ENCODE measurements around the gene TRAF6.
"Not testable (repeated sequence)": the region's sequence is repeated elsewhere in the genome, so short reads cannot be mapped to it uniquely, and the experiment has no call there.

Gene TRAF6

DNA sequence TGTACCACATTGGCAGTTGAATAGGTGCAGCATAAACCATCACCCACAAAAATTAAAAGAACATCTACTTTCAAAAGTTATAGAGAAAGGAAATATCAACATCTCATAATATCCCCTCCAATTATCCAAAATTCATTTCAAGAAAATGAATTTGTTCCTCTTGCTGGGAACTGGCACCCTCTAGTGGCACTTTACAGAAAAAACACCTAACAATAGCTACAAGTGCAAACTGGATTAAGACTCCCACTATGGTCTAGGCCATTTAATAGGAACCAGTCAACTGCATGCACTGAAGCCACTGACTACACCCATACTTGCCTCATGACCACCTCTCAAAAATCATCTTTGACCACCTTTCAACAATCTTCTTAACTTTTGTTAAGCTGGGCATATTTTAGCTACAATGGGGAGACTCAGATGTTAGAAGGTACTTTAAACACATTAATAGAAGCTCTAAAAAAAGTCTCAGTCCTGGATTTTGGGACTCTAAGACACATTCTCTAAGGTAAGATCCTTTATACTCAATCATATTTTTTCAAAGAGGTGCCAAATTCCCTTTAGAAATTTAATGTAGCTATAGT lies 17.3 kb downstream of the TRAF6 start:
- DNase-seq, result peak in 1 of 2 experiments; percentile 37

DNA sequence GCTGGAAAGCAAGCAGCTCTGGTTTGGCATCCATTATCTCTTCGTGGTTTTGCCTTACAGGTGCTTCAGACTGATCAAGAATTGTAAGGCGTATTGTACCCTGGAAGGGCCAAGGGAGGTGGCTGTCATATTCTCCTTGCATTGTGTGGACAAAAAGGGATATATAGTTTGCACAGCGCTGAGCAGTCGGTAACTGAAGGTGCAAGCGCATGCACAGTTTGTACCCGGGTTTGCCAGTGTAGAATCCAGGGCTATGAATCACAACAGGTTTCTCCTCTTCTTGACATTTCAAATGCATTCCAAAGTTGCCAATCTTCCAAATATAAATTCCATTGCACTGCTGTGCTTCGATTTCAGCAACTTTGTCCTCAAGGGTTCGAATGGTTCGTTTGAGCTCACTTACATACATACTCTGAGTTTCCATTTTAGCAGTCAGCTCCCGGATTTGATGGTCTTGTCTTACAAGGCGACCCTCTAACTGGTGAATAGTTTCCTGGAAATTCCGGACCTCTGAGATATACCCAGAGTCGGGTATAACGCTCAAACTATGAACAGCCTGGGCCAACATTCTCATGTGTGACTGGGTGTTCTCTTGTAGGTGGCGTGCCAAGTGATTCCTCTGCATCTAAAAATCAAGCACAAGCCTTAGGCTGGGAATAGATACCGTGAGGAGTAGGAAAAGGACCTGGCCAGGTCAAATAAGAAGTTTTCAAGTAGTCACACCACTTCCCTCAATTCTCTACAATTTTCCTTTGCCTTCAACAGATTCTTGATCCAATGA lies 19.9 kb downstream of the TRAF6 start:
- DNase-seq, result no peak

DNA sequence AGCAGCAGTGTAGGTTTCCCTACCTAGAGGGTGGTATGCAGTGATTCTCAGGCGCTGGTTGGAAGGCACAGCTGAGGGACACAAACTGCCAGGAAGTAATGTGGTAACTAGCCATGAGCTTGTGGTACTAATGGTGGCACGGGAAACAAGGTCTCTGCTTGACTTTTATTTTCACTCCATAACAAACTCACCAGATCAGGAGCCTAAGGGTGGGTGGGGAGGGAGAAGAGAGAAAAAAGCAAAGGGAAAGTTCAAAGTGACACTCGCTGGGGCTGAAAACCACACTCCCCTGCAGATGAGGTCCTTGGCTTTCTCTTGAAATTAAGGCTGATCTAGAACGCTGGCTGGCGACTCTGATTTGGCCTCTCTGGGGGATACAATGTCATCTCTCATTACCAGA lies 22.0 kb downstream of the TRAF6 start:
- no peak for DNase-seq

DNA sequence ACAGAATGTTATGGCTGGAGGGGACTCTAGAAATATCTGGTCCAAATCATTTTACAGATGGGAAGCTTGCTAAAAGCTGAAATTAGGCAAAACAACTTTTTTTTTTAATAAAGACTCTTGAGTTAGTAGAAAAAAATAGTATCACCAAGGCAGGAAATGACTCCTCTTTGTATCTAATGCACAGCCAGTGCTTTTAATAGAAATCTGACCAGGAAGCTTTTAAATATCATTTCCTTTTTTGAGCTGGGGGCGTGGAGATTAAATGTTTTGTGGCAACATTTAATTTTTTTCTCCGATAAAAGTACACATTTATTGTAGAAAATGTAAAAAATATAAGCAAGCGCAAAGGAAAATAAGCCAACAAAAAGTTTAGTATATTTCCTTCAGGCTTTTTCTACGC lies 22.5 kb downstream of the TRAF6 start:
- DNase-seq, result no peak

DNA sequence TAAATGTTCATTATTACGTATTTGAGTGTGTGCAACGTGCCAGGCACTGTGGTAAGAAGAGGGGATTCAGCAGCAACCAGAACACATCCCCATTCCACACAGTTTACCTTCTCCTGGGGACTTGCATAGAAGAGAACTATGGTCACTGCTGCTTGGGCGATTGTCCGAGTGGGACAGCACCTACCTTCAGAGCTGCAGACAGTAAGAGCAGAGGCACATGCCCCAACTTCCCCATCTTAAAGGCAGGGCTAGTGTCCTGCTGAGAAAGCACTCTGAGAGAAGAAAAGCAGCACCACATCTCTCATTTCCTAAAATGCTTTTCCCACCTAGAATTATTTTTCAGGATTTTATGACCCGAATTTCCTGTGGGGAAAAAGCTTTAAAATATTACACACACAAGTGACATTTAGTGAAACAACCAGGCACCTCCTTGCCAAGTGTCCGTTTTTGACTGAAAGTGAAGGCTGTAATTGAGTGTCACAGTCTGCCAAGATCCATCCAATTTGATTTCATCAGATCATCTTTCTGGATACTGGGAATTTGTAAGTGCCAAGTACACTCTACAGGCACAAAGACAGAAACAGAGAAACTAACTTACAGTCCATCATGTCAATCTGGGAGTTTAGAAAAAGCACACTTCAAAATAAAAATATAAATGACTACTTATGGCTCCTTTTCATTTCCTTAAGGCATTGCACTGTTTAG lies 24.6 kb downstream of the TRAF6 start:
- no peak for DNase-seq

DNA sequence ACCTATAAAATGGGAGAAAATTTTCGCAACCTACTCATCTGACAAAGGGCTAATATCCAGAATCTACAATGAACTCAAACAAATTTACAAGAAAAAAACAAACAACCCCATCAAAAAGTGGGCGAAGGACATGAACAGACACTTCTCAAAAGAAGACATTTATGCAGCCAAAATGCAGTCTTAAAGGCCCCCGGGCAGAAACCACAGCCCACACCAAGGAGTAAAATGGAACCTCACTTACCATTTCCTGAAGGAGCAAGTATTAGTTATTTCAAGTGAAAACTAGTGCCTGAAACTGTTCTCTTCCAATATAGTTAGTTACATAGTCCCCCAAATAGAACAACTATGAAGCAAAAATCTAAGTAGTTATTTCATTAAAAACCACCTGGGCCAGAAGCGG lies 27.0 kb downstream of the TRAF6 start:
- DNase-seq, result not testable (repeated sequence)

DNA sequence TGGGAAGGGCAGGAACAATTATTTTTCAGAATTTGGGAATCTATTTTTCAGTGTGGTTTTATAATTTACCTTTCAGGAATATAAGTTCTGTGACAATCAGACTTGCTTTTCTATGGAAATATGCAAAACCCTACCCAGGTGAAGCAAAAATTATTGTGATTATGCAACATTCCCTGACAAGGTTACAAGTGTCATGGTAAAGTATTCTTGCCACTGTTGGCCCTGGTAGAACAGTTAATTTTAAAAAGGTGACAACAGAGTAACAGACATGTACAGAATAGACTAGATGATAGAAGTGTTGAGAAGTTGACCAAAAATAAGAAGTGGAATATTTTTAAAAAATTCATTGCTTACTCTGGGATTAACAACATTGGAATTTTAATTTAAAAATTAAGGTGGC lies 29.2 kb downstream of the TRAF6 start:
- DNase-seq, result no peak

DNA sequence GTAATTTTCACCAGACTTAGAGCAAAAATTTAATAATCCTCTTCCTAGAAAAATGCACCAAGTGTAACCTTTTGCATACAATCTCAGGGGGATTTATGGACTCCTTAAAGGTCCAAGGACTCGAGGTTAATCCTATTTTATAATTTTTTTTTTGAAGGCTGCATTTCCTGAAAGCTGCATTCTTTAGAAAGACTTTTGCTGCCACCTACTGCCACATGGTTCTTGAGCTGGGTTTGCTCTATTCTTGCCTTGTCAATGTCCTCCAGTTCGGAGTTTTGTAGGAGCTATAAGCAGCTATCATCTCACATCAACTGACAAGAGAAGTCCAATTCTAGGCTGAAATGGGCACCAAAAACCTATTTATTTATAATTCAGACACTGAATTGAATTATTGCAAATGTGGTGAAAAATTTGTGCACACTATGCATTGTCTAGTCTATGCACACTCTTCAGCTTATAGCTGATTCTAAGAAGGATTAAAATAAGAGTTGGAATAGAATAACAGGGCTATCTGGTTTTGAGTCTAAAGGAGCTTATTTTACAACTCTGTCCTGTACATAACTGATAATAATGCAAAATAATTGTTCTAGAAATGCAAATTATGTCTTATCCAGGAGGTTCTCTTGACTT lies 31.3 kb downstream of the TRAF6 start:
- peak in 1 of 2 experiments; percentile 8 for DNase-seq

DNA sequence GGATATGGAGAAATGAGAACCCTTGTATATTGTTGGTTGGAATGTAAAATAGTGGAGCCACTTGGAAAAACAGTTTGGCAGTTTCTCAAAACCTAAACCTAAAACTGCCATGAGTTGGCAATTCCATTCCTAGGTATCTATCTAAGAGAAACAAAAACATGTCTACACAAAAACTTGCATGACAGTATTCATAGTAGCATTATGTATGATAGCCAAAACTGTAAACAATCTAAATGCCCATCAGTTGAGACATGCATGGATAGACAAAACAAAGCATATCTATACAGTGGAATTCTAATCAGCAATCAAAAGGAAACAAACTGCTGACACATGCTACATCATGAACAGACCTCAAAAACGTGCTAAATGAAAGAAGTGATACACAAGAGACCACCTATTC lies 34.9 kb downstream of the TRAF6 start:
- DNase-seq, result no peak

DNA sequence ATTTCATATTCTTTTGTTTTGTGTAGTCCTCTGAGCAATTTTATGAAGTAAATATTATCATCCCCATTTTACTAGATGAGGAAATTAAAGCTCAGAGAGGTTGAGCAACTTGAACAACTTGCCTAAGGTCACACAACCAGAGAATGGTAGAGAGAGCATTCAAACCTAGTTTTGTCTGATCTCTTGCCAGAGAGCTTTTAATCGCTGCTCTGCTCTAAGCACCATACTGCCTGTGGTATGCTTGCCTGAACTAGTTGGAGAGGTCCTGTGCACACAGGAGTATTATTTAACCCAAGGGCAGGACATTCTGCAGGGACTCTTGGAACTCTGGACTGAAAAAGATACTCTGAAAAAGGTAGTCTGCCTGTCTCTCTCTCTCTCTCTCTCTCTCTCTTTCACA lies 38.5 kb downstream of the TRAF6 start:
- DNase-seq, result no peak

DNA sequence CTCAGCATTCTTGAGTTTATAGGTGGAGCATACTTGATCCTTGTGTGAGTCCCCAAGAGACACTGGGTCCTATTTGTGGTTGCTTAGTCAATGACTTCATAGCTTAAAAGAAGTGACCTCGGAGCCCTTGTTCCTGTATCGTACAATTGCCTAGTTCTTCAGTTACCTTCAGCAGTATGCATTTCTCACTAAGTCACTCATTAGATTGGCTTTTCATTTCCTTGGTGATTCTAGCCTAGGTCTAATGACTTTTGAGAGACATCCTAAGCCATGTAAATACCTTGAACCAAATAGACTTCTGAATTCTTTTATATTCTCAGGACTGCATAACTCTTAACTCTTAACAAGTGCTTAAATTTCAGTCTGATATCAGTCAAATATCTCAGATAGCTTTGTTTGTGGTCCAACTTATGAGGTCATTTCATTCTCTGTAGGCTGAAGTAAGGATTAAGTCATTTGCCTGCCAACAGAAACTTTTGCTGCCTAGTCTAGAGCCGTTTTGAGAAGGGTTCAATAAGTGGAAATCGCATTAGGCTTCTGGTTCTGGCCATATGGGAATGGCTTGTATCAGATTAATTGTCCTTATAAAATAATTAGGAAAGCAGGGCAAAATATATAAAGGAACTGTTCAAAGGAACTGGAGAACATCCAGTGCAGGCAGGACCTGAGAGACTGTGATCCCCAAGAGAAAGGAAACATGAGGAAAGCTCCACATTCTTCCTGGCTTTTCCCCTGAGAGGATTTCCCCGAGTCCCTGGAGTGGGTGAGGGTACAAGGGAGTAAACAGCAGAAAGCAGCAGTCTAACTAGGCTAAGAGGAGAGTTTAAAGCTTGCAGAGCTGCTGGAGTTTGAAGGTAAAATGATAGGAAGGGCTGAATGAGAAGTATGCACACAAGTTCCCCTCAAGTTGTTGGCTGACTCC lies 39.9 kb downstream of the TRAF6 start:
- DNase-seq, result no peak

DNA sequence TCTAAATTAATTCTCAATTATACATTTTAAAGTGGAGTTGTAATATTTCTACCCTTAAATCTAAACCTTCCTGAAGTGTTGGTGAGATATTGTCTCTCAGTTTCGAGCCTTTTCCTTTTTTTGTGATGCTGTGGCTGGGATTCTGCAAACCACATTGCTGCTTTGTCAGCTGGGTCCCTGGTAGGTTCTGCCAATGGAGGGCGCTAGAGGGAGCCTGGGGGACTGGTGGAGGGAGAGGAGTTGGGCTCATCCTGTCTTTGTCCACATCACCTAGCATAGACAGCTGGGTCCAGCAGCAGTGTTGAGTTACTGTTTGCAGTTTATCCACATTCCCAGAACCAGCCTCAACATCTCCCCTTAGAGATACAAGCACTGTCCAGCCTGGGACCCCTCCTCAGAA lies 41.0 kb downstream of the TRAF6 start:
- DNase-seq, result peak; percentile 10 to 17

DNA sequence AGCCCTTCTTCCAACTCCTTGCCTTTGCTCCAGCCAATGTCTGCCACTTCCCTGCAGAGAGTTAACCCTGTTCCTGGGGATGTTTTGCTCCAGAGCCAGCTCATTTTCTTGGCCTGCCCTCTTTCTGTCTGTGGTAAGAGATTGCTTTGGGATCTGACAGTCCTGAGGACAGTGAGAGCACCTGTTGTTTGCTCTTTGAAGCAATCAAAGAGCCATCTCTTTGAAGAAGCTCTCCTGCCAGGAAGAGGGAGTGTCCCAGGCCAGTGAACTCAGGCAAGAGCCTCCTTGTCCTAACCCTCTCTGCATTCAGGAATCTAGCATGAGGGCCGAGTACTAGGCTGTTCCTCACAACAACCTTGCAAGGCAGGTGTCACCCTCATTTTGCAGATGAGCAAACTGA lies 42.2 kb downstream of the TRAF6 start:
- DNase-seq, result no peak

DNA sequence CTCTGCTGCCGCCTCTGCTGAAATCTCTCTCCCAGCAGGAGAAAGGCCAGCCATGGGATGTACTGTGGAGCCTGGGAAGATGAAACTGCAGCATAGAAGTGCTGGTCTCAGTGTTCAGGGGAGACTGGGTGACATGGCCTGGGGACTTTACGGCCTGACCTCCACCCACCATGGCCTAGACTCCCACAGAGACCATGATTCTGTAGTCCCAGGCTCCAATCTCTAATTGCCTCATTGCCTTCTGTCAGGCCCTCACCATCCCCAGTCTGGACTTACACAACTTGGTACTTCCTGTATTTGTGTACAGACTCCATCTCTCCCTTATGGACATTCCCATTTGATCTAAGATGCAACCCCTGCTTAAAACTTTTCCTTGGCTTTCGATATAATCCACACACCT lies 43.1 kb downstream of the TRAF6 start:
- DNase-seq, result no peak

DNA sequence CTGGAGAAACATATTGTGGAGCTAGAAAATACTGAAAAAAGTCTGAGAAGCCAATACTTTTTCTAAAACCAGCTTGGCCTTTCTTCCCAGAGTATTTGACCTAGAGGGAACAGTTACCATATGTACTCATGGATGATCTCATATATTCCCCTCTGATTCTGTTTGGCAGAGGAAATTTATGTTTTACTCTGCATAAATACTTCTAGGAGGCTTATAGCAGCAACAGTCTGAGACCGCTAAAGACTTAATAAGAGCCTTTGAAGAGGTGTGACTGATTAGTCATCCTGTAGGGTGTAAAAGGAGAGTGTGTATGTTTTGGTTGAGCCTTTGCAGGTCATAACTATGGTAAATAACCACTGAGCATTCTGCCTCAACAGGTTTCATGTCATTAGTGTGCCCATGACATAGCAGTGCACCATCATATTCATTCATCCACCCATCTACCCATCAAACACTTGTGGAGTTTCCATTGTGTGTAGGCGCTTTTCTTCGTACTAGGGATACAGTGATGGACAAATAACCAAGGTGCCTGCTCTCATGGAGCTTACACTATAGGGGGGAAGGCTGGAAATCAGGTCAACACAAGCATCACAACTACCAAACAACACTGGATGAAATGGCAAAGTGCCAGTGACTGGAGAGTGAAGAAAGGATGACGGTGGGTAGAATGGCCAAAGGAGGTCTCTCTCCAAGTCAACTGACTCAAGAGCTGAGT lies 44.5 kb downstream of the TRAF6 start:
- DNase-seq, result no peak

DNA sequence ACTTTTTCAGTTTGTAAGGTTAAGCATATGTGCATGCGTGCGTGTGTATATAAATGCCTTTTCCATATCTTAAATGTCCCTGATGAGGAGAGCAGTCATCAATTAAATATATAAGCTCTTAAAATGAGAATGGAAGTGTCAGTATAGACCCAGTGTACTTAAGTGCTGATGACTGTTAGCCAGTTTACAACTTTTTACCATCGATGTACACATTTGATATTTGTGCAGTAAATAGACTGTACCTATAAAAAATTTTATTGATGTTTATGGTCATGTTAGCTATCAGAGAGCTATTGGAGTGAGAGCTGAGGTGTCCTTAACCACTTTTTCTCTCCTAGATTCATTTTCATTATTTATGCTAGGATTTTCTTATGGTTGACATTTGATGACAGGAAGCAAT lies 45.4 kb downstream of the TRAF6 start:
- no peak for DNase-seq

DNA sequence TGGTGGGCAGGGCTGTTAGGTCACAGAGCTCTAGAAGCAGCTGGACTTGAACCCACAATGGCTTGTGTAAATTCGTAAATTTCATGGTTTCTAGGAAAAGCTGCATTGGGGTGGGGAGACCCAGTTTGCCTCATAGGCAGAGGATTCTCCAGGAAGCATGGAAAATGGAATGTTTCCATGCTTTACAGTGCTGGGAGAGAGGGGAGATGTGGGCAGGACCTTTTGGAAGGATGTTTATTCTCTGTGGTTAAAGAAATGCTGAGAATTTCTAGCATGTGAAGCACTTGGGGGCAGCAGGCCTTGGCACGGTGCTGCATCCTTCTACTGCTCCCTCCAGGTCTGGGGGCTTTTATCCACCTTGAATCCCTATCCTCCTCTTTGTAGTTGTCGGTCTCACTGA lies 46.3 kb downstream of the TRAF6 start:
- DNase-seq, result no peak

DNA sequence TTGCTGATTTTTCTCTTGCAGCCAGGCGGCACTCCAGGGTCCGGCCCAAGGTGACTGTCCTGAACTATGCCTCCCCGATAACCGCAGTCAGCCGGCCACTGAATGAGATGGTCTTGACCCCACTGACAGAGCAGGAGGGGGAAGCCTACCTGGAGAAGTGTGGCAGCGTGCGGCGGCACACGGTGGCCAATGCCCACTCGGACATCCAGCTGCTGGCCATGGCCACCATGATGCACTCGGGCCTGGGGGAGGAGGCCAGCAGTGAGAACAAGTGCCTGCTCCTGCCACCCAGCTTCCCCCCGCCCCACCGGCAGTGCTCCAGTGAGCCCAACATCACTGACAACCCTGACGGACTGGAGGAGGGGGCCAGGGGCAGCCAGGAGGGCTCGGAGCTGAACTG lies 47.8 kb downstream of the TRAF6 start:
- DNase-seq, result no peak

DNA sequence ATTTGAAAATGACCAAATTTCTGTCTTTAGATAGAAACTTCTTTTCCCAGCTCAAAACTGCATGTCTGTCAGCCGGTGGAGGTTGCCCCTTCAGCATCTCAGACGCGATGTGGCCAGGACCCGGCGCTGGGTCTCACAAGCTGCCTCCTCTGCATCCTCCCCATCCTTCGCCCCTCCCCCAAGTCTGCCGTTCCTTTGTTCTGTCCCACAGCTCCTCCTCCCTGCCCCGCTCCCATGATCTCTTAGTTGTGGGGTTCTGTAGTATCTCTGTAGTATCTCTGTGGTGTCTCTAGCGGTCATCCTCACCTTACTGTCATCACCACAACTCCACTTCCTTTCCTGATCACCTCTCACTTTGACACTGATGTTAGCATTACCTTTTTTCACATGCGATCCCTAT lies 49.9 kb downstream of the TRAF6 start:
- no peak for DNase-seq

DNA sequence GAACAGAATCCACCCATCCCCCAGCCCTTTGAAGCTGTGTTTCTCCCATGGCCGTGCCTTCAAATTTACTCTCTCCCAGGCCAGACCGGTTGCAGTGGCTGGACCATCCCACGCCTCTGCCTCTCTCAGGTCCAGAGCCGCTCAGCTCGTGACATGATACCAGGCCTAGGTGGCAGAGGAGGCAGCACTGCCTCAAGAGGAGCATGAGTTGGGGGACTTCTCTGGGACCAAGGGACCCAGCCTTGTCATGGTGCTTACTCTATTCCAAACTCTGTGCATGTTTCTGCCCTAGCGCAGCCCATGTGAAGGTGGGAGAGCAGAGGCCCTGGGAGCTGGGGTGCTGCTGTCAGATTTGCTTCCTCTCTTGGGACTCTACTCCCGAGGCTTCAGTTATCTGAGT lies 51.0 kb downstream of the TRAF6 start:
- no peak for DNase-seq

DNA sequence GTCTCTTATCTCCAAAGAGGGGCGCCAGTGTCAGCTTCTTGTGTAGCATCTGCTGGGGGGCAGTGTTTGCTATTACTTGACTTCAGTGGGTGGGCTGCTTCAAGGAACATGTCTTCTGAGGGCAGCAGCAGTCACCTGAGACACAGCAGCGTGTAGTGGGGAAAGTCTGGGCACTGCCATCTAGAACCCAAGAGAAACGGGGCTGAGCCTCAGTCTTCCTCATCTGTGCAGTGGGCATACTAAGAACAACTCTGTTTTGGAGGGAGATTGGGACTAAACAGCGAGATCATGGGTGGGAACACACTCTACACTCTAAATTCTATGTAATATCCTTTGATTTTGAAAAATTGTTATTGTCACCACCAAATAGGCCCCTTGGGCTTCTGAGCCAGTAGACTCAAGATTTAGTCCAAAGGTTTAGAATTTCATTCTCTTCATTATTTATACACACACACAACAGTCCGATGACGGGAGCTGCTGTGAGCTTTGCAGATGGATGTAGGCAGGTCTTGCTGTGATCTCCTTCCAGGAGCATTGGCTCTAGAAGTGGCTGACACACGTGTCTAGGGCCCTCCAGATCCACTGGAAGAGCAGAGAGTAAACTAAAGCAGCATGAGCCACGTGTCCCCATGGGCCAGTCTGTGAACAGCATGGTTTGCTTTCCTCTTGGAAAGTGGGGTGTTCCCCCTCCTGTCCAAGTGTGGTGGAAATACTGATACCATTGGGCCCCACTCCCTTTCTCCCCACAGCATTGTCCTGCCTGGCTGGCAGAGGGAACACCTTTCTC lies 51.8 kb downstream of the TRAF6 start:
- DNase-seq, result no peak
